Measurements from ENCODE around the gene PSMF1. TPM values are rescaled to one million over a fixed set of nuclear protein-coding genes. Genes with fewer than 3 reads are reported as not detected.

The PSMF1 gene
- total RNA-seq, 1 experiment from 2014 or later, result 166 TPM

GRCh38 chr20:1150218-1150617 lies 31.8 kb downstream of the PSMF1 start:
- intact Hi-C loops (cut with micrococcal nuclease; ENCODE audit: unreplicated experiment), result no loop called here

GRCh38 chr20:1150968-1151367 lies 32.6 kb downstream of the PSMF1 start:
- no peak for DNase-seq
- no peak for TF ChIP-seq EZH2 (IDR thresholded peaks at IDR 0.05; ENCODE audit: low read depth)
- TF ChIP-seq CTCF (conservative IDR thresholded peaks at IDR 0.05), result no peak
- no peak overlapping the region for H3K4me2 ChIP-seq
- BruUV-seq (replicated peaks), result no TSS peak
- H3K4me1 ChIP-seq (replicated peaks; ENCODE audit: insufficient read depth), result no peaks in the 10 kb centered on the region
- H3K79me2 ChIP-seq (ENCODE audit: low read depth), result no peaks in the 10 kb centered on the region; the same call in 1 of the 2 replicates
- peaks cover 7% of the 10 kb centered on the region; the same call in 1 of the 2 replicates for H3K36me3 ChIP-seq (ENCODE audit: low read depth)
- no peaks in the 10 kb centered on the region for H3K27me3 ChIP-seq (ENCODE audit: insufficient read depth, low read depth)
- no peaks in the 10 kb centered on the region for H3F3A ChIP-seq (ENCODE audit: insufficient read depth, low read depth)
- ChIA-PET POLR2A (ENCODE audit: unreplicated experiment) (no interaction called here), CTCF (no interaction called here)
- no peak overlapping the region for H3K27ac ChIP-seq
- peaks cover 3% of the 10 kb centered on the region; the same call in 1 of the 2 replicates for H4K20me1 ChIP-seq (ENCODE audit: insufficient read depth)
- no peak overlapping the region for H2AFZ ChIP-seq
- H3K4me3 ChIP-seq, result no peak overlapping the region
- H3K9me2 ChIP-seq (ENCODE audit: insufficient read depth), result no peaks in the 10 kb centered on the region
- intact Hi-C loops (cut with micrococcal nuclease; ENCODE audit: unreplicated experiment), result no loop called here
- no peaks in the 10 kb centered on the region for H3K9me3 ChIP-seq (ENCODE audit: insufficient read depth, low read depth)

More at GRCh38 chr20:1150218-1150617, 31.8 kb downstream of the PSMF1 start:
- H2AFZ ChIP-seq, result no peak overlapping the region
- H3K36me3 ChIP-seq (ENCODE audit: low read depth), result peaks cover 7% of the 10 kb centered on the region; the same call in 1 of the 2 replicates
- CTCF ChIA-PET, result no interaction called here
- H3K4me3 ChIP-seq, result no peak overlapping the region
- no peaks in the 10 kb centered on the region for H3K27me3 ChIP-seq (ENCODE audit: insufficient read depth, low read depth)
- peaks cover 3% of the 10 kb centered on the region; the same call in 1 of the 2 replicates for H4K20me1 ChIP-seq (ENCODE audit: insufficient read depth)
- BruUV-seq (replicated peaks), result no TSS peak
- no peaks in the 10 kb centered on the region for H3K9me2 ChIP-seq (ENCODE audit: insufficient read depth)
- no peak overlapping the region for H3K27ac ChIP-seq
- no peak overlapping the region for H3K4me2 ChIP-seq
- H3F3A ChIP-seq (ENCODE audit: insufficient read depth, low read depth), result no peaks in the 10 kb centered on the region
- no peaks in the 10 kb centered on the region for H3K4me1 ChIP-seq (replicated peaks; ENCODE audit: insufficient read depth)
- TF ChIP-seq CTCF (conservative IDR thresholded peaks at IDR 0.05), result no peak
- DNase-seq, result no peak
- H3K79me2 ChIP-seq (ENCODE audit: low read depth), result no peaks in the 10 kb centered on the region; the same call in 1 of the 2 replicates
- POLR2A ChIA-PET (ENCODE audit: unreplicated experiment), result interaction anchor here (0.5 kb wide), 1 partner anchor 615 kb away, joined by 3 read pairs; no protein-coding TSS in a partner anchor
- H3K9me3 ChIP-seq (ENCODE audit: insufficient read depth, low read depth), result no peaks in the 10 kb centered on the region

- TF ChIP-seq CTCF (conservative IDR thresholded peaks at IDR 0.05) (no peak), EZH2 (IDR thresholded peaks at IDR 0.05; ENCODE audit: low read depth) (no peak)
- H3F3A ChIP-seq (ENCODE audit: insufficient read depth, low read depth), result no peaks in the 10 kb centered on the region
- no peaks in the 10 kb centered on the region for H3K27me3 ChIP-seq (ENCODE audit: insufficient read depth, low read depth)
- ChIA-PET POLR2A (ENCODE audit: unreplicated experiment) (no interaction called here), CTCF (no interaction called here)
- H3K27ac ChIP-seq, result no peak overlapping the region
- peaks cover 7% of the 10 kb centered on the region; the same call in 1 of the 2 replicates for H3K36me3 ChIP-seq (ENCODE audit: low read depth)
- no peak overlapping the region for H3K4me2 ChIP-seq
- no TSS peak for BruUV-seq (replicated peaks)
- H2AFZ ChIP-seq, result no peak overlapping the region
- no peak for DNase-seq
- peaks cover 3% of the 10 kb centered on the region; the same call in 1 of the 2 replicates for H4K20me1 ChIP-seq (ENCODE audit: insufficient read depth)
- H3K9me2 ChIP-seq (ENCODE audit: insufficient read depth), result no peaks in the 10 kb centered on the region
- H3K4me3 ChIP-seq, result no peak overlapping the region
- H3K9me3 ChIP-seq (ENCODE audit: insufficient read depth, low read depth), result no peaks in the 10 kb centered on the region
- H3K4me1 ChIP-seq (replicated peaks; ENCODE audit: insufficient read depth), result no peaks in the 10 kb centered on the region
- H3K79me2 ChIP-seq (ENCODE audit: low read depth), result no peaks in the 10 kb centered on the region; the same call in 1 of the 2 replicates
- intact Hi-C loops (cut with micrococcal nuclease; ENCODE audit: unreplicated experiment), result no loop called here
Observed at GRCh38 chr20:1154226-1154625, 35.8 kb downstream of the PSMF1 start.

All from PC-9 (cell line).